ENCODE results near the gene ATXN10. TPM values are rescaled to one million over a fixed set of nuclear protein-coding genes. Genes with fewer than 3 reads are reported as not detected.
A peak's percentile ranks its signal among the peaks of the same experiment; 100 is the strongest.
"Not testable (repeated sequence)": the region's sequence is repeated elsewhere in the genome, so short reads cannot be mapped to it uniquely, and the experiment has no call there.

ATXN10 gene
- total RNA-seq, 1 donor from 2014 or later, result 92.4 TPM

DNA sequence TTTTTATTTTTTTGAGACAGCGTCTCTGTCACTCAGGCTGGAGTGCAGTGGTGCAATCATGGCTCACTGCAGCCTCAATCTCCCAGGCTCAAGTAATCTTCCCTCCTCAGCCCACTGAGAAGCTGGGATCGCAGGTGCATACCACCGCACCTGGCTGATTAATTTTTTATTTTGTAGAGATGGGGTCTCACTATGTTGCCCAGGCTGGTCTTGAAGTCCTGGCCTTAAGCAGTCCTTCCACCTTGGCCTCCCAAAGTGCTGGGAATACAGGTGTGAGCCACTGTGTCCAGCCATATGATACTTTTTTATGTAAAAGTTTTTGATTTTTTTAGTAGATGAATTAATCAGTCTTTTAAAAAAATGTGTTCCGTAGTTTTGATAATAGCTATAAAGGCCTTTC lies 42.8 kb downstream of the ATXN10 start:
- DNase-seq, result not testable (repeated sequence)

DNA sequence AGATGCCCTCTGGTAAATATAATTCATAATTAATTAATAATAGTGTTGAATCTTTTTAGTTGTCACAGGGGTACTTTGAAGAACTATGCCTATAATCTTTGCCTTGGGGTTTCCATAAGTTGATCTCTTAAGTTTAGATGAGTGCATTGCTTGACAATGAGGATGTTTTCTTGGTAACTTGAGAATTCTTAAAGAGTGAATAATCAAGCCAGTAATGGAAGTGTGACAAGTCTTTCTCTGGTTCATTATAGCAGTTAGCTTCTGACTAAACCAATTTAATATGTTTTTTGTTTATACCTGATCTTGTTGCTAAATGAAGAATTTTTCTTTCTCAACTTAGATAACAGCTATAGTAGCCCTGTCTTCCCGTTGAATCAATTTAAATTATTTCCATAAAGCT lies 46.2 kb downstream of the ATXN10 start:
- peak; percentile 17 for DNase-seq

DNA sequence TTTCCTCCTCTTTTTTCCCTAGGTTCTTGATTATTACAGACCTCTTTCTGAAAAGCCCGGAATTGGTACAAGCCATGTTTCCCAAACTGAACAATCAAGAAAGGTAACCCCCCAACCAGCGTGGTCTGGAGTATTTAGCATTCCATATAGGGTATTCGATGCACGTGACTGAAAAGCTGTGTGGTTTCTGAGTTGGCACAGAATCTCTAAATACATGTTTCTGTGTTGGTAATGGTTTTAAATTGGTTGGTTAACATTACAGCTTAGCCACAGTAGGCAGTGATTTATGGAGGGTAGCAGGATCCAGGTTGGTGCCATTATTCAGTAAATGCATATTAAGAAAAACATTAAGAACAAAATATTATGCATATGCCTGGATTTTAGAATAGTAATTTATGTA lies 46.8 kb downstream of the ATXN10 start:
- DNase-seq, result no peak

DNA sequence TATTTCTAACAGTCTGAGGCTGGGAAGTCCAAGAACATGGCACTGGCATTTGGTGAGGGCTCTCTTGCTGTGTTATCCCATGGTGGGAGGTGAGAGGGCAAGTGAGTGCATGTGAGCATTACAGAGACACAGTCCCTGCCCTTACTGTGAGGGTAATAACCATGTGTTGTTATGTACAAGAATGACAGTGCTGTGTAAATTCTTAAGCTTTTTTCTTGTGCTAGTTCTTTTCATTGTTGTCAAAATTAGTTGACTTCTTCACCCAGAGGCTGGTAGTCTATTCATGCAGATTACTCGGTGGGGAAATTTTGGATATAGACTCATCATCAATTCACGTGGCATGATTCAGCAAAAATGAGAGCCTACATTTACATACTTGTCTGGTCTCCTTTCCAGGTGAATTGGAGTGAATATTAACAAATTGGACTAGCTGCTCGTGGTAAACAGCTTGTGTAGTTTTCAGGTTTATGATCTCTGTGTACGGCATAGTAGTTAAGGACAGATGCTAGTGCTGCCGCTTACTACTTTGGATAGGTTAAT lies 49.3 kb downstream of the ATXN10 start:
- no peak for DNase-seq

DNA sequence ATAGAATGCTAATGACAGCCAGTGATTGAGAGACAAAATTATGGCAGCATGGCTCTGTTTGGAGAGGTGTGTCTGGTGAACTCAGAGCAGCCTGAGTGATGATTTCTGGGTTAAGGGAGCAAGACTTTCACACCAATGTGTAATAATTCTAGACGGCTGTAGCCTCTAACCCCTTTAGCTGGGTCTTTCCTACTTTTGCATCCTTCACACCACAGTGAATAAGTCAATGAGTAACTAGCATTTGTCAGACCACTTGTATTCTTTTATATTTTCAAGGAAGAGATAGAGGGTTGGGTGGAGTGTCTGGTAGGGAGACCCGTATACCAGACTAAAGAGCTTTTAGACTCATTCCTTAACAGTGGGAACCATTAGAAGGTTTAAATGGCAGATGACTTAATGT lies 50.4 kb downstream of the ATXN10 start:
- DNase-seq, result no peak

DNA sequence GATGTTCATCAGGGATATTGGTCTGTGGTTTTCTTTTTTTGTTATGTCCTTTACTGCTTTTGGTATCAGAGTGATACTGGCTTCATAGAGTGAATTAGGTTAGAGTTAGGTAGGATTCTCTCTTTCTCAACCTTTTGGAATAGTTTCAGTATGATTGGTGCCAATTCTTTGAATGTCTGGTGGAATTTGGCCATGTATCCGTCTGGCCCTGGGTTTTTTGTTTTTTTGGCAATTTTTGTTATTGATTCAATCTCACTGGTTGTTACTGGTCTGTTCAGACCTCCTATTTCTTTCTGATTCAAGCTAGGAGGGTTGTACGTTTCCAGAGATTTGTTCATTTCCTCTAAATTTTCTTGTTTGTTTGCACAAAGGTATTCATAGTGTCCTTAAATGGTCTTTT lies 54.4 kb downstream of the ATXN10 start:
- DNase-seq, result no peak

DNA sequence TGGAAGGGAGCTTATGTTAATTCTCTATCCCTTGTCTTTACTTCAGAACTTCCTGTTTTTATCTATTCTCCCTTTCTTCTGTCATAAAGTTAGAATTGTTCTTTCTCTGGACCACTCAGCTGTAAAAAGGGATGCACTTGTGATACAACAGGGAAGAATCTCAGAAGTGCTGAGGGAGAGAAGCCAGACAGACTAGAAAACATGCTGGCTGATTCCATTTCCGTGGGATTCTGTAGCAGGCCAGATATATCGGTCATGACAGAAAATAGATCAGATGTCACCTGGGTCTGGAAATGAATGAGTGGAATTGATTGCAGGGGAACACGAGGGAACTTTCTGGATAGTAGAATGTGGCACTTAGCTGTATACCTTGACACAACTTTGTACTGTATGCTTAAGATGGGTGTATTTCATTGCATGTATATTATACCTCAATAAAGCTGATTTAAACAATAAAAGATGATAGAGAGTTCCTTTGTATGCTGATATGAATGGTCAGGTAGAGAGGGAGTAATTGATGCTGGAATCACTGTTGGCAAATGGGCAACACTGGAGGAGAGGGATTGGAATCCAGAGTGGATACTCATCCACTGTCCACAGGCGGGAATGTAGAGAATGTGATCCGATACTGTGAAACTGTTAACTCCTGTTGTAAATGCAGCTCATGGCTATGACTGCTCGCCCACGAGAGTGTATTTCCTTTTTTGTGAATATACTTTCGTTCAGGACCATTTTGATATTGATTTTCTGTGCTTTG lies 59.6 kb downstream of the ATXN10 start:
- DNase-seq, result no peak

DNA sequence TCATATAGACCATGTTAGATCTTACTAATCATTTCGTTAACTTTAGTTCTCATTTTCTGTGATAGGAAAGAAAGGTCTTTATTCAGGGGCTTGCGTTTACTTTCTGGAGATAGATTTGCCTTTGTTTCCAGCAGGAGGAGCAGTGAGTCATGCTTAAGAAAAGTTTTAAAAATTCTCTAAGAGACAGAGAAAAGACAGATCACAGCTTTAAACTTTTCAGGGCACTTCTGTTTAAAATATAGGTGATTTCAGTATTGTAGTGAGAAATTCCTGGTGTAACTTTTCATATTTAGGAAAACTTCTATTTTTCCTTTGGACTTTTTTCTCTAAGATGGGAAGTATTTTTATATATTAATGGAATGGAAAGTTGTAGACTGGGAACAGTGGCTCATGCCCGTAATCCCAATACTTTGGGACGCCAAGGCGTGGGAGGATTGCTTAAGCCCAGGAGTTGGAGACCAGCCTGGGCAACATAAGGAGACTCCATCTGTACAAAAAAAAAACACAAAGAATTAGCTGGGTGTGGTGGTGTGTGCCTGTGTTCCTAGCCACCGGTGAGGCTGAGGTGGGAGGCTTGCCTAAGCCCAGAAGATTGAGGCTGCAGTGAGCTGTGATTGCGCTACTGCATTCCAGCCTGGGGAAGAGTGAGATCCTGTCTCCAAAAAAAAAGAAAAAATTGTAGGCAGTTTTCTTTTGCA lies 60.3 kb downstream of the ATXN10 start:
- DNase-seq, result peak; percentile 28

DNA sequence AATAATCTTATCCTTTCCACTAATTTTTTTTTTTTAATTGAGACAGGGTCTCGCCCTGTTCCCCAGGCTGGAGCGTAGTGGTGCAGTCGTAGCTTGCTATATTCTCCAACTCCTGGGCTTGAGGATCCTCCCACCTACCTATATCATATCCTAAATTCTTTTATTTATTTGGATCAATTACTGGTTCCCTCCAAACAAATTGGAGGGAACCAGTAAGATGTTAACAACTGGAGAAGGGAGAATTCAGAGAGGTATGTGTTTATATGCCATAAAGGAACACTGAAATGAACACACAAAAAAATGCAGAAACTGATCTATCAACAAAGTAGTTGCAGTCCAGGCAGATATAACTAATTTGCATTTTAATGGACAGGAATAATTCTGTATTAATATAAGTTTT lies 63.6 kb downstream of the ATXN10 start:
- no peak for DNase-seq

DNA sequence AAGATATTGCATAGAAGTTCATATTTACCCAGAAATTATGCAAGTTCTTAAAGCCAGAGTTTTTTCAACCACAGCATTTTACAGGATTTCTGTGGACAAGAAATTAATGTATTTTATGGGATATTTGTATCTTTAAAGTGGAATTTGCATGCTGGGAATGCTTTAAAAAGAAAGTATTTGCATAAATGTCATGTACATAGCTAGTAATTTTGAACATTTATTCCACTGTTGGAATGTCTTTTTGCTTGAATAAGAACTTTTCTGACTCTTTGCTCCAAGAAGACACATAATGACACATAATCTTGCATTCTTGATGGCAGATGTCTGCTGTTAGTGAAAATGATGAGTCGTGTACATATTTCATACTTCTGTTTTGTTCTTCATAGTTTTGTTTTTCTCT lies 66.6 kb downstream of the ATXN10 start:
- no peak for DNase-seq

DNA sequence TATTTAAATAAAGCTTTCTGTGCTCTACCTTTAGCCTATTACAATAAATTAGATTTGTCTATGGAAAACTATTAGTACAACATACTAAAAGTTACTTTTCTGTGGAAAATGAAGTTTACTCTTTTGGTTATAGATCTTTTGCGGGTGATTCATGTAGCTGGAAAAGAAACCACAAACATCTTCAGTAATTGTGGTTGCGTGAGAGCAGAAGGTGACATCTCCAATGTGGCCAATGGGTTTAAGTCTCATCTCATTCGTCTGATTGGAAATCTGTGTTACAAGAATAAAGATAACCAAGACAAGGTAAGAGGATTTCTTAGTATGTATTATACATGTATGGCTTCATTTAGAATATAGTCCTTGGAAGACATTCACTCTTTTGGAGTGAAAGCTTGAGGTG lies 68.6 kb downstream of the ATXN10 start:
- DNase-seq, result no peak

DNA sequence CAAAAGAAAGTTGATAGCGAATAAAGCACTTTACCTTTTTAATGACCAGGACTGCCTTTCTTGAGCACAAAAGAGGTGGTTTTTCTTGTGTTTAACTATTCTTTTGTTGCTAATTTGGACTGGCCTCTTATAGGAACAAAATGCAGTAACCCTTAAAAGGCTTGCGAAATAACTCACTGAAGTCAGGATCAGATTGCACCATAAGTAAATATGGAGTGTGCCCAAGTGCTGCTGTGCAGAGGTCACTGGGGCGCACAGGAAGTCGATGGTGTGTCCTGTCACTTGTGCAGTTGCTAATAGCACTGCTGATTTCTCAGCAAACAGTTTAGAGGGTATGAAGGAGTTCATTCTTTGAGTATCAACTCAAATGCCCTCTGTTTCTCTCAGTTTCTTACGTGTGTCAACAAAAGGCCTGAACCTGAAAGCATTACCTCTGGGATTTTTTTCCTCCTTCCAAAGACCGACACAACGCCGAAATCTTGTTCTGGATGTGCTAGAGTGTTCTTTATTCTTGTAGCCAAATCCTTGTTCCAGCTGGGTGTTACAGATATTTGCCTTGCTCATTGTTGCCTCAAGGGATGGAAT lies 71.3 kb downstream of the ATXN10 start:
- DNase-seq, result no peak

DNA sequence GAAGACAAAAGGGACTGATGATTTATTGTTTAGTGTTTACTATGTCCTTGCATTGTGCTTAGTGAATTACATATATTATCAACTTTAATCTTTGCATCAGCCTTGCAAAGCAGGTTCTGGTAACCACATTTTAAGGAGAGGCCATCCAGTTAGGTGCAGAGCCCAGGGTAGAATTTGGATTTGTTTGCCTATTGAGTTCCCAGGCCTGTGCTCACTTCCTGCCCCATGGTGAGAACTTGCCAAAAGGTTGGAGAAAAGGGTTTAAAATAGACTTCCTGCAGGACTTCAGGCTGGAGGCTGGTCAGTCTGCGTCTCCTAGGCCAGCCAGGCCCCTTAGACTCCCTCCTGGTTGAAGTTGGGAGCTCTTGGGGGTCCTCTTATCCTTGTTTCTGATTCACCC lies 72.1 kb downstream of the ATXN10 start:
- DNase-seq, result peak; percentile 31

DNA sequence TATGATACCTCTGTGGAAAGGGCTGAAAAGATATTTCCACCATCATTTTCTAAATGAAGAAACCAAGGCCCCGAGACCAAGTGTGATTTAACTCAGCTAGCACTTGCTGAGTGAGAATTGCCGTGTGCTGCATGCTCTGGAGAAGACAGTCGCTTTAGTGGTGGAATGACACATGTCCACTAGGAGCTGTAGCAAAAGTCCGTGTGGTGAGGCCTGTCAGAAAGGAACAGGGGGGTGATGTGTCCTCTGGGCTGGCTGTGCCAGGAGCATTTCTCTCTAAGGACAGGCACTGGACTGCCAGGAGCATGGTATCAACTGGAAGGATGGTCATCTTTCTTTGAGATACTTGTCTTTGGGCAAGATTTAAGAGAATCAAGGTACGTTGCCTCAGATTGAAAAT lies 72.8 kb downstream of the ATXN10 start:
- no peak for DNase-seq

DNA sequence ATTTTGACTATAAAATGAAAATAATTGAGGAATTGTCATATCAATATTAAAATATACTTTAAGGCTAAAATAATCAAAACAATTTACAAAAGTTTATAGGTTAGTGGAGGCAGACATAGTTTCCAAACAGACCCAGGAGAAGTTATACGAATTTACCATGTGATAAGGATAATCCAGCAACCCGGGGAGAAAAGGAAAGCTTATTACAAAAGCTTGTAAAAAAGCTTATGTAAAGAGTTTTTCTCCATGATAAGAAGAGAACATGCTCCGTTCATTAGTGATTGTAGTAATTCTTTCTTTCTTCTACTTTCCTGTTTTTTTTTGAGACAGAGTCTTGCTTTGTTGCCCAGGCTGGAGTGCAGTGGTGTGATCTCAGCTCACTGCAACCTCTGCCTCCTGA lies 79.0 kb downstream of the ATXN10 start:
- DNase-seq, result no peak

DNA sequence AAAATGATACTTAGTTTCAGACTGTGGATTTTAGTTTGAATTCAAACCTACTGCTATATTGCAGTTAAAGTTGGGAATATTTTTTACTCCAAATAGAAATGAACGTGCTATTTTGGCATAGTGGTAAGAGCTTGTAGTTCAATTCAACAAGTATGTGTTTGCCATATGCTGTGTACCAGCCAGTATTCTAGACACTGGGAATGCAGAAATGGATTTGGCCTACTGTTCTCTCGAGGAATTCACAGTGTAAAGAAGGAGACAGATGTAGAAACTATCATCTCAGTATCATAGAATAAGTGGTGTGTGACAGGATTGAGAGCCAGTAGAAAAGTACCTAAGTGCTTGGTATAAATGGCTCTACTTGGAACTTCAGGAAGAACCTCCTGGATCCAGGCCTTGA lies 80.4 kb downstream of the ATXN10 start:
- DNase-seq, result no peak

DNA sequence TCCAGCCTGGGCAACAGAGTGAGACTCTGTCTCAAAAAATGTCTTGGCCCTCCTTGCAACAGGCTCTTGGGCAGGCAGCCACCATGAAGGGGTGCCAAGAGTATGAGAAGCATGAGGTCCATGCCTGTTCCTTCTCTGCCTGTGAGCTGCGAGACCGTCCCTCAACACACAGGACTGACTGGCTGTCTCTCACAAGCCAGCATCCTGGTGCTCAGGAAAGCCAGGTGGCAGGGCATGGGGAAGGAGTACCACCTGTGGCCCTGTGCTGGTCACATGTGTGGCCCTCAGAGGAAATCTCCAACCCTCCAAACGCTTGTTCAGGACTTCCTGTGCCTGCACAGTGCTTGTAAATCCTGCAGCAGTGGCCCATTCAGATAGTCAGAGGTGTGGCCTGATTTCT lies 83.2 kb downstream of the ATXN10 start:
- peak; percentile 13 for DNase-seq

DNA sequence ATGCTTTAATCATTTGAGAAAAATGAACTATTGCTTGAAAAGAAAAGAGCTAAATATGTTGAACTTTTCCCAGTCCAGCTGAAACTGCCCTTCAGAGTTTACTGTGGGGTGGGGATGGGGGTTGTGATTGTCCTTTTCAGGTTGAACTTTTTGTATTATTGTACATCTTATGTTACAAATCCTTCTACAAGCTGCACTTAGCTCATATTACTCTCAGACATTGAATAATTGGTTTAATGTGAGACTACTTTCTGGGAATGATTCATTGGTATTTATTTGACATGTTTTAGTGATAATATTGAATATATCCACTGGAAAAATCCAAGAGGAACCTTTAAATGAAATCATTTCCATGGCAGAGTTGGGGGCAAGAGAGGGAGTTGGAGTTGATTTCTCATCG lies 84.9 kb downstream of the ATXN10 start:
- no peak for DNase-seq

DNA sequence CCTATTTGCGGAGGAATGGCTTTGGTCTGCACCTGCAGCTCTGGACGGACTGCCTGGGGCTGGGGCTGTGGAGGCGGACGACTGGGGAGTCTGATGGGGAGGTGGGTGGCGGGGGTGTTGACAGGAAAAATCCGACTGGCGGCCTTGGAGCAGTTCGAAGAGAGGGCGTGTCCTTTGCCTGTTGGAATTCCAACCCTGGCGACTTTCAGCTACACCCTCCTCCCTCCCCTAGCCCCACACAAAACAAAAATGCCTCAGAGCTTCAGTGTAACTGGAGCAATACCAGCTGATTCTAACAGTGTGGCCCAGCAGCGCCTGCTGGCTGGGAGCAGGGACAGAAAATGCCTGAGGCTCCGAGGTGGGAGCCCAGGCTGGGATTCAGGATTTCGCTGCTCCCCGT lies 85.4 kb downstream of the ATXN10 start:
- DNase-seq, result no peak

DNA sequence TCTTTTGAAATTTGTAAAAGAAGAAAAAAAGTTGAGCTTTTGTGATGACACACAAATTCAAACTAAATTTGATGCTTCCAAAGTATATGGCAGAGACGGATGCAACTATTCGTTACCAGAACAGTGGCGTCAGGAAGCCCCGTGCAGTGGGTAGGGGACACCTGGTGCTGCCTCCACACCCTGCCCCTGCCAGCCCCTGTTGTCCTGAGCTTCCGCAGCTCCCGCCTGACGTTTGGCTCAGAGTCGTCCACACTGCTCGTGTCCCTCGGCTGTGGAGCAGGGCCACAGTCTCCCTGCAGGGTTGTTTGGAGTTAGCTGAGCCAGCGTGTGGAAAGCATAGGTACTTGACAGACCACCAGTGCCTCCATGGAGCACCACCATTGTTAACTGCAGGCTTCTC lies 86.3 kb downstream of the ATXN10 start:
- DNase-seq, result no peak

DNA sequence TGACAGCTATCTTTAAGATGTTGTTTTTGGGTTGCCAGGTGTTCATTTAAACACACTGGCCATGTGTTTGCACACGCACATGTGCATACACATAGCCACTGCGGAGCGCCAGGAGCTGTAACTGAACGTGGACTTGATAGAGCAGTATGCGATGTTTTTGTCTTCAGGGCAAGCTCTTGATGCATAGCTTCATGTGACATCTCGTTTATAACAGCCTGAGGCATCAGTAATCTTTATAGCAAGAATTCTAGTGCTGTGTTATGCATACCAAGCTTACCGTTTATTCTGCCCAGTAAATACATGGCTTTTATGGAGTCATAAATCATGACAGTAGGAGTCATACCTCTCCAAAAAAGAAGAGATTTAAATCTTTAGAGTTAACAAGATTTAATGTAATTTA lies 87.0 kb downstream of the ATXN10 start:
- no peak for DNase-seq

DNA sequence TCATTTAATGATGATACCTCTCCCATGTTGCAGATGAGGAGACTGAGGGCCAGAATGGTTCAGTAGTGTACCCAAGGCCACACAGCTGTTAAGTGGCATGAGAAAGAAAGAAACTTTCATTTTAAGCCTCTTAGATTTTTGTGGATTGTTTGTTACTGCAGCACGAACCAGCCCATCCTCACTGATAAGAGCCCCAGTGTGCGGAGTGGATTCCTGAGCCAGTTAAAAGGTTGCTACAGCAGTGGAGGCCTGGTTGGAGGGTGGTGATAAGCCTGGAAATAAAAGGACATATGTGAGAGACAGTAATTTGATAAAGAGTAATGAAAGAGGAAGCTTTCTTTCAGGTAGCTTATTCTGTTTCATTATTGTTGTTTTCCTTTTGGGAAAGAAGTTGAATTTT lies 89.0 kb downstream of the ATXN10 start:
- no peak for DNase-seq

DNA sequence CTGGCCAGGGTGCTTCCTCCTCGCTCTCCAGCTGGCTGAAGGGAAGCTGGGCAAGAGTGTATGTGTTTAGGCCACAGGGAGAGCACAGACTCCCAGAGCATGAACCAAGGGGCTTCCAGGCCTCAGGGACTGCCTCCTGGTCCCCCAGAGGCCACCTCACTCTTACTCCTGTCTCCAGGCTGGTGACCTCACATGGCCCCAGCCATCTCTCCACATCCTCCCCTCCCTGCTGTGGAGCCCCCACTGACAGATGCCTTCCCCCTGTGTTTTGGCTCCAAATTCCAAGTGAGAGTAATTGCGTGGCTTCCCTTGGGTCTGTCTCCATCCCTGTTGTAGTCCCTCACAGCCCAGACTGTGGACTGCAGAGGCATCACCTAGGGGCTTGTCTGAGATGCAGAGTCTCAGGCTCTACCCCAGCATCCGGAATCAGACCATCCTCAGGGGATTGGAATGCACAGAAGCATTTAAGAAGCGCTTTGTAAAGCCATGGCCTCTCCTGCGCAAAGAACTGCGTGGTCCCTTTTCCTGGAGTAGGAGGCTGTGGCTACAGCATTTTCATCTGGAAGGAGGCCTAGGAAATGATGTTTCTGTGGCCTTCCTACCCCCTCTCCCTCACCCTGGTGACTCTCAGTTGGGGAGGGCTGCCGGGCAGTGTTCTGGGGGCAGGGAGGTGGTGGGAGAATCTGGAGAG lies 91.1 kb downstream of the ATXN10 start:
- DNase-seq, result no peak

Data from dermis blood vessel endothelial cell (primary cell).